ENCODE data around the gene DIP2B.

- TF ChIP-seq CTCF (IDR thresholded peaks at IDR 0.05; ENCODE audit: insufficient read depth, low read length, poor library complexity, severe bottlenecking) (no peak), EZH2phosphoT487 (conservative IDR thresholded peaks at IDR 0.05; ENCODE audit: low read length) (no peak)
These were observed 102.0 kb downstream of the DIP2B start for GRCh38 chr12:50606675-50607375.

Measured in SU-DHL-6 (cell line).